Right lung (tissue), 5 donors: ENCODE results near the gene CDK14. TPM values are rescaled to one million over a fixed set of nuclear protein-coding genes. Genes with fewer than 3 reads are reported as not detected.
"Not testable (repeated sequence)": the region's sequence is repeated elsewhere in the genome, so short reads cannot be mapped to it uniquely, and the experiment has no call there.

Experiments used
- DNase-seq, 2 donors: peaks; one replicate each; pipeline ENCODE4 v3.0.0-alpha.2; 2013
- polyA plus RNA-seq, 5 donors: library from polyadenylated mRNA; unstranded; fragments of 120-200 nt; gene quantifications; one replicate each; pipeline versions ENCODE4 v1.2.1 to v1.2.3, GENCODE V29; 2013; ENCODE audit warnings: inconsistent platforms in 1 of 5, low replicate concordance in 1 of 5; ENCODE audit not compliant: insufficient read length in 5 of 5, insufficient read depth in 1 of 5

CDK14 gene
- polyA plus RNA-seq, 5 donors, result 19.3 to 34.5 (median 33.5) TPM

- no peak for DNase-seq
These were observed 193.7 kb downstream of the CDK14 start for GRCh38 chr7:90789736-90790306.

- no peak for DNase-seq
These were observed 195.5 kb downstream of the CDK14 start for GRCh38 chr7:90791596-90791995.

GRCh38 chr7:90792301-90792700 lies 196.2 kb downstream of the CDK14 start:
- no peak for DNase-seq

- not testable (repeated sequence) for DNase-seq
These were observed 198.1 kb downstream of the CDK14 start for GRCh38 chr7:90794234-90794633.

- DNase-seq, result no peak
These were observed 201.5 kb downstream of the CDK14 start for GRCh38 chr7:90797596-90797995.

GRCh38 chr7:90804370-90804769 lies 208.2 kb downstream of the CDK14 start:
- DNase-seq, result no peak

GRCh38 chr7:90815552-90815951 lies 219.4 kb downstream of the CDK14 start:
- DNase-seq, result not testable (repeated sequence)

GRCh38 chr7:90816511-90817142 lies 220.5 kb downstream of the CDK14 start:
- no peak for DNase-seq

- DNase-seq, result no peak
These were observed 221.0 kb downstream of the CDK14 start for GRCh38 chr7:90817151-90817550.

GRCh38 chr7:90817846-90818245 lies 221.7 kb downstream of the CDK14 start:
- no peak for DNase-seq

GRCh38 chr7:90818341-90818740 lies 222.2 kb downstream of the CDK14 start:
- DNase-seq, result no peak

- DNase-seq, result no peak
These were observed 226.0 kb downstream of the CDK14 start for GRCh38 chr7:90821961-90822620.

GRCh38 chr7:90824386-90825307 lies 228.5 kb downstream of the CDK14 start:
- DNase-seq, result no peak

GRCh38 chr7:90825779-90826178 lies 229.7 kb downstream of the CDK14 start:
- peak; percentile 37 to 51 for DNase-seq

GRCh38 chr7:90828601-90829000 lies 232.5 kb downstream of the CDK14 start:
- DNase-seq, result no peak

- no peak for DNase-seq
These were observed 234.2 kb downstream of the CDK14 start for GRCh38 chr7:90830308-90830707.

- DNase-seq, result no peak
These were observed 236.6 kb downstream of the CDK14 start for GRCh38 chr7:90832726-90833125.

GRCh38 chr7:90833443-90833842 lies 237.3 kb downstream of the CDK14 start:
- no peak for DNase-seq

- DNase-seq, result no peak
These were observed 238.7 kb downstream of the CDK14 start for GRCh38 chr7:90834771-90835170.

- no peak for DNase-seq
These were observed 239.7 kb downstream of the CDK14 start for GRCh38 chr7:90835861-90836260.

- DNase-seq, result no peak
These were observed 240.8 kb downstream of the CDK14 start for GRCh38 chr7:90836937-90837336.

- no peak for DNase-seq
These were observed 242.7 kb downstream of the CDK14 start for GRCh38 chr7:90838799-90839198.
